Activated CD8-positive, alpha-beta memory T cell treated with anti-CD3 and anti-CD28 coated beads, Interleukin-2, amount 50 U/mL, for 4 hours (primary cell): ENCODE results near the gene PIAS4.
"Not testable (repeated sequence)": the region's sequence is repeated elsewhere in the genome, so short reads cannot be mapped to it uniquely, and the experiment has no call there.

Experiments used
- DNase-seq: peaks from one replicate; pipeline ENCODE4 v3.0.0-alpha.2; 2020

The PIAS4 gene

DNA sequence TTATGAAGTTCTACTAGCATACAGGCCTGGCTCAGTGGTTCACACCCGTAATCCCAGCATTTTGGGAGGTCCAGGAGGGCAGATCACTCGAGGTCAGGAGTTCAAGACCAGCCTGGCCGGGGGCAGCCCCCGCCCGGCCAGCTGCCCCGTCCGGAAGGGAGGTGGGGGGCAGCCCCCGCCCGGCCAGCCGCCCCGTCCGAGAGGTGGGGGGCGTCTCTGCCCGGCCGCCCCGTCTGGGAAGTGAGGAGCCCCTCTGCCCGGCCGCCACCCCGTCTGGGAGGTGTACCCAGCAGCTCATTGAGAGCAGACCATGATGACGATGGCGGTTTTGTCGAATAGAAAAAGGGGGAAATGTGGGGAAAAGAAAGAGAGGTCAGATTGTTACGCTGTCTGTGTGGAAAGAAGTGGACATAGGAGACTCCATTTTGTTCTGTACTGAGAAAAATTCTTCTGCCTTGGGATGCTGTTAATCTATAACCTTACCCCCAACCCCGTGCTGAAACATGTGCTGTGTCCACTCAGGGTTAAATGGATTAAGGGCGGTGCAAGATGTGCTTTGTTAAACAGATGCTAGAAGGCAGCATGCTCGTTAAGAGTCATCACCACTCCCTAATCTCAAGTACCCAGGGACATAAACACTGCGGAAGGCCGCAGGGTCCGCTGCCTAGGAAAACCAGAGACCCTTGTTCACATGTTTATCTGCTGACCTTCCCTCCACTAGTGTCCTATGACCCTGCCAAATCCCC, 8.7 kb upstream of the PIAS4 start:
- not testable (repeated sequence) for DNase-seq

DNA sequence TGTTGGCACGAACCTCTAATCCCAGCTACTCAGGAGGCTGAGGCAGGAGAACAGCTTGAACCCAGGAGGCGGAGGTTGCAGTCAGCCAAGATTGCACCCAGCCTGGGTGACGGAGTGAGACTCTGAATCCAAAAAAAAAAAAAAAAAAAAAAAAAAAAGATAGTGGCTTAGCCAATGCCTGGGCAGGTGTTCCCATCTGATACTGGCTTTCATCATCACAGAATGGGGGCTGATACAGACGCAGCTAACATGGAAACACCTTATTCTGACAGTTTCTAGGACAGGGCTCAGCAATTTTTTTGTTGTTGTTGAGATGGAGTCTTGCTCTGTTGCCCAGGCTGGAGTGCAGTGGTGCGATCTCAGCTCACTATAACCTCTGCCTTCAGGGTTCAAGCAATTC, 6.7 kb upstream of the PIAS4 start:
- not testable (repeated sequence) for DNase-seq

DNA sequence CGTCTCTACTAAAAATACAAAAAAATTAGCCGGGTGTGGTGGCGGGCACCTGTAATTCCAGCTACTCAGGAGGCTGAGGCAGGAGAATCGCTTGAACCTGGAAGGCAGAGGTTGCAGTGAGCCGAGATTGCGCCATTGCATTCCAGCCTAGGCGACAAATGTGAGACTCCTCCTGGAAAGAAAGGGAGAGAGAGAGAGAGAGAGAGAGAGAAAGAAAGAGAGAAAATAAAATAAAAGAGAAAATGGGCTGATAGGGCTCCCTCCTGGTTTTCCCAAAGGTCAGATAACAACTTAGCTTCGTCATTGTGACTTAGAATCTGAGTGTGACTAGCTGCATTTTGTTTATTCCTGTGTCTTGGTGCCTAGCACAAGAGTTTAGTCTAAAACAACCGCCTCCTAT, 2.1 kb upstream of the PIAS4 start:
- not testable (repeated sequence) for DNase-seq

DNA sequence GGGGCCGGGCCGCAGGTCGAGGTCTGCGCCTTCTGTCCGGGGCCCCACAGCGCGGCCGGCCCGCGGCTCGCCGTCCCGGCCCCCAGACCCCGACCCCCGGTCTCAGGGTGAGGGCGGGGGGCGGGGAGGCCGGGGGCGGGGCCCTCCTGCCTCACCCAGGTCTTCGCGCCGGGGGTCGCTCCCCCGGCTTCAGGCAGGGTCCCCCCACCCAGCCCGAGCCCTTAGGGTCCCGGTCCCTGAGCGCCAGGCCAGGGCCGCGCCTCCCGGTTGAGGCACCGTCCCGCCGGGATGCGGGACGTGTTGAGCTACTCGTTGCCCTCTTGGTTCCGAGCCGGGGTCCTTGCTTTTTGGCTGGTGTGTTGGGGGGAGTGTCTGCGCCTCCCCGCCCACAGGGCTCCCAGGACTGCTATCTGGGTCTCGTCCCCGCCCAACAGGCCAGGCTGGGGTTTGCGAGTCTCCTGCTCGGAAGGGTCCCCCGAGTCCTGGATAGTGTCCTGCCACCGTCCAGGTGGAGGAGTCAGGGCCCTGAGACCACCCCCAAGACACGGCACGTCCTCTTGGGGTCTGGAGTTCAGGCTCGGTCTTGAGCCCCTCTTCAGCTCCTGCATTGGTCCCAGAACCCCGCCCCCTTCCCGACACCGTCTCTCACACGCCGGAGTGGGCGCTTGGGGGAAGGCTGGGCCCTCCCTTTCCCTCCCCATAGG, 452 bp downstream of the PIAS4 start:
- peak; percentile 35 for DNase-seq

- no peak for DNase-seq
Measured at GRCh38 chr19:4009990-4010807, 2.7 kb downstream of the PIAS4 start.

DNA sequence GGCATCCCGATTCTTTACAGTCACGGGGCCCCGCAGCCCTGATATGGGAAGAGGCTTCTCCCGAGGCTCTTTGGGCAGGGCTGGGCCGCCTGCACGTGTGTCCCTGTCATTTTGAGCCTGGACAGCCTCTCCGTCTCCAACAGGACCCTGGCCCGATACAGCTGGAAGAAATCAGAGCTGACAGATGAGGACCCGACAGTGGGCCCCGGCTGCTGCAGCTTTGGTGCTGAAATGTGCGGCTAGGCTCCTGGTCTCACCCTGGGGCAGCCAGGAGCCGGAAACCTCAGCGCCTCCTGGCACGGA, 3.2 kb downstream of the PIAS4 start:
- DNase-seq, result no peak

DNA sequence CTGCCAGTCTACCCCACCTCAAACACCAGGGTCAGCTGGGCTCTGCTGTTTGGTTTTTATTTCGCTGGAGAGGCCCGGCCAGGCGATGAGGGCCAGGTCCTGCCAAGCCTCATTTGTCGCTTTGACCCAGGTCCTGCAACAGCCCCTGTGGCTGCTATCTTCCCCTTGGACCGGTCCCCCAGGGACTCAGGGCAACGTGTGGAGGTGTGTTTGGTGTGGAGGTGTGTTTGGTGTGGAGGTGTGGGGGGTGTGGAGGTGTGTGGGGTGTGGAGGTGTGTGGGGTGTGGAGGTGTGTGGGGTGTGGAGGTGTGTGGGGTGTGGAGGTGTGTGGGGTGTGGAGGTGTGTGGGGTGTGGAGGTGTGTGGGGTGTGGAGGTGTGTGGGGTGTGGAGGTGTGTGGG, 3.9 kb downstream of the PIAS4 start:
- not testable (repeated sequence) for DNase-seq

- DNase-seq, result no peak
Measured at GRCh38 chr19:4012092-4012974, 4.8 kb downstream of the PIAS4 start.

- no peak for DNase-seq
Measured at GRCh38 chr19:4012975-4013634, 5.6 kb downstream of the PIAS4 start.

DNA sequence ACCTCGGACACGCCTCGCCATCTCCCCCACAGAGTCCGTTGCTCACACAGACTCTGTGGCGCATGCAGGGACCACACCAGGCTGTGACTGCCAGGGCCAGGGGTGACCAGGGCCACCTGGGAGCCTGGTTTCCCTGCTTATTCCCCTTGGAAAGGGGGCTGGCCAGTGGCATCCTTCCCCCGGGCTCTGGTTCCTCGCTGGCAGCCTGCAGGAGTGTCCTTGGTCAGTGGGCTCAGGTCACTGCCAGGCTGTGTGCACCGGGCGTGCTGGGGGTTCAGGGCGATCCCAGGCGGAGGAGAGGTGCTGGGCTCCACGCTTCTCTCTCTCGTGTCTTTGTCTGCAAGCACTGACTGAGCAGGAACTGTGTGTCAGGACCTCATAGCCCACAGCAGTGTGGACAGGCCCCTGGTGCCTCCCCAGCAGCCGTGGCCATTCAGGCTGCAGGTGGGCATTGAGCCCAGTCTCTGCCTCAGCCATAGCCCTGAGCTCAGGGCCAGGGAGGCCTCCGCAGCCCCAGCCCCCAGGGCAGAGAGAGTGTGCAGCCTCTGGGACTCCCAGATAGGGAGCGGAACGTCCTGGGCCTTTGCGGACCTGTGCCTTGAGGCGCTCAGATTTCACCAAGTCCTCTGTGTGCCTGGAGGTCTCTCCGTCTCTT, 6.5 kb downstream of the PIAS4 start:
- DNase-seq, result no peak

GRCh38 chr19:4014541-4015491, 7.3 kb downstream of the PIAS4 start:
- no peak for DNase-seq

- DNase-seq, result no peak
Measured at GRCh38 chr19:4015705-4016402, 8.3 kb downstream of the PIAS4 start.

DNA sequence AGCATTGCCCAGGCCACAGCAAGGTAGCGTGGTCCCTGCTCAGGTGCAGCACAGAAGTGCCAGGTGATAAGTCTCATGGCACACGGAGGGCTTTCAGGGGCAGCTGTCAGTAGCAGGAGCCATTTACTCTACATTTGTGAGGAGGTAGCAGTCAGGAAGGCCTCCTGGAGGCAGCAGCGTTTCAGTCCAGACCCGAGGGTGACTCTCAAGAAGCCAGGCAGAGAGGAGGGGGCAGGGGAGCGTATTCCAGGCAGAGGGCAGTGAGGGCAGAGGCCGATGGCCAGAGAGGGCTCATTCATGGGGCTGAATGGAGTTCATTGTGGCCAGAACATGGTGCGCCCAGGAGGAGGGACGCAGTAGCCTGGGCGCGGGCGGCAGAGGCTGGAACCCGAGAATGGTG, 8.9 kb downstream of the PIAS4 start:
- DNase-seq, result no peak

DNA sequence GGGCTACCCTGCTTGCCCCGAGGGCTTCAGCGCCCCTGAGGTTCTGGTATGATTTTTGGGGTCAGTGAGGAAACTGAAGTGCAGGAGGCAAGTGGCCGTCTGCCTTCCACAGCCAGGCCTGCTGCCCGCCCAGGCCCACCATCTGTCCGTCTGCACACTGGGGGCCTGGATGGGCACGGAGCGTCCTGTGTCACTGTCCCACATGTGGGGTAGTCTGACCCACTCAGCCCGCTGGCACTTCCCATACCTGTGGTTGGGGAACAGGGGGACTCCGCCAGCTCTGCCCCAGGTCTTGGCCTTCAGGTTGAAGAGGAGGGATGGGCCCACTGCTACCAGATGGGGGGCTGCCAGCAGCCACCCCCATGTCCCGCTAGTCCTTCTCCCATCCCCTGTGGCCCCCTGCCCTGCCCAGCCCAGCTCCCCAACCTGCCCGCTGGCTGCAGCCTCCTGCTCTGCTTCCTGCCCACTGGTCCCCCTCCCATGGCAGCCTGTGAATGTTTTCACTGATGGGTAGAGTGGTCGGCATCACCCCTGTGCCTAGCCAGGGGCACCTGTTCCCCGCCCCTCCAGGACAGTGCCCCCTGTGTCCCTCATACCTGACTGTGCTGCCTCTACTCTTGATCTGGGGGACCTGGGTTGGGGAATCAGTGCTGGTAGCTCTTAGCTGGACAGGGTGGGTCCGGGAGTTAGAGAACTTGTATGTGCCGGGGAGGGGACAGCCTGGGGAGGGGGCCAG, 9.5 kb downstream of the PIAS4 start:
- DNase-seq, result no peak

DNA sequence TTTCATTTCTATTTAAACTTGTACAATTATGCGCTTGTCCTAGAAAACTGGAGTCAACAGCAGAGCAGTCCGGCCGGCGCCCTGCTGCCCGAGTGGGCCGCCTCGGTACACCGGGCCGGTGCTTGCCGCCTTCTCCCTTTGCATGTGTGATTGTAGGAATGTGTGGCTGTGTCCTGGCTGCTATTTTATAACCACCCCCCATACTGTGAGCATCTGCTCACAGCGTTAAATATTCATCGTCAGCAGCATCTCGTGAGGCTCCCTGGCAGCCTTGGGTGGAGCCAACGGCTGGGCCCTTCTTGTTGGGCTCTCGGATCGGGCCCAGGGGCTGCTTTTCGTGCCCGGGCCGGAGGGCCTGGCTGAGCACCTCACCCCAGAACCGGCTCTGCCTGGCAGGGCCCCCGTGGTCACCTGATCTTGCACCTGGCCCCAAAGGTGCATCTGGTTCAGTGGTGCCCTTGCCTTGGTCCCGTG, 10.6 kb downstream of the PIAS4 start:
- no peak for DNase-seq

DNA sequence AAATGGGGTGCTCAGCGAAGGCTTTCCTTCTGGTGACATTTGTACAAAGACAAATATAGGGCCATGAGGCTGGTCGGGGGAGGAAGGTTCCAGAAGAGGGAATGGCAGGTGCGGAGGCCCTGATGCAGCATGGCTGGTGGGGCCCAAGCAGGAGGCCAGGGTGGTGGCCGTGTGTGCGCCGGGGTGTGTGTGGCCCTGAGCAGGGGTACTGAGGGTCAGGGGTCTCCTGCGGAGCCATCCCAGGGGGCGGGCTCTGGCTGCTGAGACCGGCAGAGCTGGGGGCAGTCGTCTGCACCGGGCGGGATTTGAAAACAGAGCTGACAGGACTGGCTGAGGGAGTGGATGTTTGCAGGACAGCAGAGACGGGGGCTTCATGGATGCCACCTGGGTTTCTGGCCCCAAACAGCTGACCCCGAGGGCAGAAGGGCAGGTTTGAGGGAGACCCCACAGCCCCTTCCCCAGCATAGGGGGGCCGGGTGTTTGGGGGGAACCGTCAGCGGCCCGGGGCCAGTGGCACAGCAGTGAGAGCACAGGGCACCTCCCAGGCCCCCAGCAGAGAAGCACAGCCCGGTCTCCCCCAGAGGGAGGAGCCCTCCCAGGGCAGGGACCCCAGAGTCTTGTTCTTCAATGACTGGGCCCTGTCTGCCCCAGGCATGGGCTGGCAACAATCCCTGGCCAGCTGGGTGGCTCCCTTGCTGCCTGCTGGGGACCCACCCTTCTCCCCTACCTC, 11.4 kb downstream of the PIAS4 start:
- no peak for DNase-seq

DNA sequence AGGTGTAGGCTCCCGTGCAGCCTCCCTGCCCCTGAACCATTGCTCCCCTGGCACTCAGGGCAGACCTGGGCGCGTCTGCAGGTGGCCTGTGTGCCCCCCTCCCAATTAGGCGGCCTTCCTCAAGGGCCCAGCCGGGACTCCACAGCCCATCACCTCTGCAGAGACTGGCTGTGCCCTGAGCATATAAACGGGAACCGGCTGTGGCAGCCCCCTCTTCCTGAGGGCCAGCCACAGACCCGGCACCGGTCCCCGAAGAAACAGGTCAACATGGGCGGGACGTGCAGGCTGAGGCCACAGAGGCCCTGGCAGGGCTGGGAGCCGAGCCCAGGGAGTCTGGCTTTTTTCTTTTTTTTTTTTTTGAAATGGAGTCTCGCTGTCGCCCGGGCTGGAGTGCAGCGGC, 12.0 kb downstream of the PIAS4 start:
- DNase-seq, result no peak
